Upper lobe of right lung (tissue), 1 donor: Measurements from ENCODE around the gene MTCL1. TPM values are rescaled to one million over a fixed set of nuclear protein-coding genes. Genes with fewer than 3 reads are reported as not detected.

ENCODE experiments used
- ATAC-seq: fragments of 200-7000 bp; cut with Tn5 transposase; one replicate; pipeline ENCODE4 v1.9.1; 2020; ENCODE audit warnings: mild to moderate bottlenecking, moderate library complexity
- DNase-seq: peaks from one replicate; pipeline ENCODE4 v3.0.0-alpha.2; 2020
- H3K27ac ChIP-seq: fragments of 200-600 bp; one replicate; pipeline ENCODE4 v1.8.0; 2022
- H3K27me3 ChIP-seq: fragments of 200-600 bp; one replicate; pipeline ENCODE4 v1.8.0; 2022; ENCODE audit warnings: mild to moderate bottlenecking
- H3K36me3 ChIP-seq: fragments of 200-600 bp; one replicate; pipeline ENCODE4 v1.8.0; 2022
- H3K4me1 ChIP-seq: fragments of 200-600 bp; one replicate; pipeline ENCODE4 v1.8.0; 2022
- H3K4me3 ChIP-seq: fragments of 200-600 bp; one replicate; pipeline ENCODE4 v1.8.0; 2022; ENCODE audit warnings: mild to moderate bottlenecking
- H3K9me3 ChIP-seq: fragments of 200-600 bp; one replicate; pipeline ENCODE4 v1.8.0; 2022
- intact Hi-C: fragments of 100-400 bp; cut with DNase I; formaldehyde crosslinking; loops from one replicate; pipeline ENCODE4 v1.11.0; 2022
- total RNA-seq: library from RNA; stranded (reverse); fragmentation: NEBNext Ultra II Directional; extraction: Animal tissue kit (Norgen Biotek cat#: 25700); gene quantifications from one replicate; pipeline ENCODE4 v1.2.1, GENCODE V29; 2021
- TF ChIP-seq, protein P1 (sequence below): fragments of 200-600 bp; IDR thresholded peaks from one replicate; pipeline ENCODE4 v1.8.0; 2022; ENCODE audit warnings: antibody characterized with exemption
- donor health status: DM: no; HTN: yes; CAD: no; lungs with severe emphysema.

Gene MTCL1
- total RNA-seq, 1 donor from 2014 or later: 10.1 TPM

DNA sequence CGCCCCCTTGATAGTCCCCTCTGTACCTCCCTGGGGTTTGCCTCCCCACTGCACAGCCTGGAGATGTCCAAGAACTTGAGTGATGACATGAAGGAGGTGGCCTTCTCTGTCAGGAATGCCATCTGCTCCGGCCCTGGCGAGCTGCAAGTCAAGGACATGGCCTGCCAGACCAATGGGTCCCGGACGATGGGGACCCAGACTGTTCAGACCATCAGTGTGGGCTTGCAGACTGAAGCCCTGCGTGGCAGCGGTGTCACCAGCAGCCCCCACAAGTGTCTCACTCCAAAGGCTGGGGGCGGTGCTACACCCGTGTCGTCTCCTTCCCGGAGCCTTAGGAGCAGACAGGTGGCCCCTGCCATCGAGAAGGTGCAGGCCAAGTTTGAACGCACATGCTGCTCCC is 119.9 kb downstream of the MTCL1 start:
- H3K36me3 ChIP-seq: no peaks in the 10 kb centered on the region
- no peak overlapping the region for H3K27ac ChIP-seq
- TF ChIP-seq, protein P1, sequence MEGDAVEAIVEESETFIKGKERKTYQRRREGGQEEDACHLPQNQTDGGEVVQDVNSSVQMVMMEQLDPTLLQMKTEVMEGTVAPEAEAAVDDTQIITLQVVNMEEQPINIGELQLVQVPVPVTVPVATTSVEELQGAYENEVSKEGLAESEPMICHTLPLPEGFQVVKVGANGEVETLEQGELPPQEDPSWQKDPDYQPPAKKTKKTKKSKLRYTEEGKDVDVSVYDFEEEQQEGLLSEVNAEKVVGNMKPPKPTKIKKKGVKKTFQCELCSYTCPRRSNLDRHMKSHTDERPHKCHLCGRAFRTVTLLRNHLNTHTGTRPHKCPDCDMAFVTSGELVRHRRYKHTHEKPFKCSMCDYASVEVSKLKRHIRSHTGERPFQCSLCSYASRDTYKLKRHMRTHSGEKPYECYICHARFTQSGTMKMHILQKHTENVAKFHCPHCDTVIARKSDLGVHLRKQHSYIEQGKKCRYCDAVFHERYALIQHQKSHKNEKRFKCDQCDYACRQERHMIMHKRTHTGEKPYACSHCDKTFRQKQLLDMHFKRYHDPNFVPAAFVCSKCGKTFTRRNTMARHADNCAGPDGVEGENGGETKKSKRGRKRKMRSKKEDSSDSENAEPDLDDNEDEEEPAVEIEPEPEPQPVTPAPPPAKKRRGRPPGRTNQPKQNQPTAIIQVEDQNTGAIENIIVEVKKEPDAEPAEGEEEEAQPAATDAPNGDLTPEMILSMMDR: no peak
- ATAC-seq: no peak
- no peaks in the 10 kb centered on the region for H3K27me3 ChIP-seq
- H3K4me1 ChIP-seq: peaks cover 6% of the 10 kb centered on the region
- intact Hi-C loops: no loop called here
- no peak for DNase-seq
- no peaks in the 10 kb centered on the region for H3K9me3 ChIP-seq
- H3K4me3 ChIP-seq: no peak overlapping the region

- H3K4me3 ChIP-seq: no peak overlapping the region
- H3K9me3 ChIP-seq: no peaks in the 10 kb centered on the region
- DNase-seq (no peak), ATAC-seq (no peak)
- intact Hi-C loops: no loop called here
- H3K27me3 ChIP-seq: no peaks in the 10 kb centered on the region
- TF ChIP-seq, protein P1: no peak
- no peaks in the 10 kb centered on the region for H3K36me3 ChIP-seq
- H3K27ac ChIP-seq: no peak overlapping the region
- peaks cover 6% of the 10 kb centered on the region for H3K4me1 ChIP-seq
Measured at GRCh38 chr18:8825729-8826375, 120.5 kb downstream of the MTCL1 start.

- Histone ChIP-seq H3K27me3 (no peaks in the 10 kb centered on the region), H3K4me1 (peaks cover 6% of the 10 kb centered on the region), H3K4me3 (no peak overlapping the region), H3K36me3 (no peaks in the 10 kb centered on the region), H3K9me3 (no peaks in the 10 kb centered on the region), H3K27ac (no peak overlapping the region)
- no peak for DNase-seq
- ATAC-seq: no peak
- intact Hi-C loops: no loop called here
- TF ChIP-seq, protein P1: no peak
Measured at GRCh38 chr18:8826514-8826913, 121.2 kb downstream of the MTCL1 start.

DNA sequence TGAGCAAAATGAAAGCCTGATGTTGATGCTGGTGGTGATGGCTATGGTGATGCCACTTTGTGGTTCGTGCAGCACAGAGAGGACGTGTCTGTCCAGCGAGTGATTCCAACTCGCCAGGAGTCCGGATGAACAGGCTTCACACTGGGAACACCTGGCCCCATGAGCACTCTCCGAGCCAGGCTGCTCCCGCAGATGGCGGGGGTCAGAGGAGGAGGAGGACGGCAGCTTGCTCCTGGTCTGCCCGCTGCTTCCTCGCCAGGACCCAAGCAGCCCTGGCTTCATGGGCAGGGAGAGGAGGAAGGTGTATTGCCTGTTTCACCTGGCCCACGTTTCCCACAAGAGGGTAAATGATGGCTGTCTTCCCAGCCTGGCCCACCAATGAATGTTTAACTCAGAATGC is 121.6 kb downstream of the MTCL1 start:
- intact Hi-C loops: no loop called here
- no peaks in the 10 kb centered on the region for H3K27me3 ChIP-seq
- no peak overlapping the region for H3K4me3 ChIP-seq
- no peaks in the 10 kb centered on the region for H3K36me3 ChIP-seq
- DNase-seq: no peak
- no peaks in the 10 kb centered on the region for H3K9me3 ChIP-seq
- ATAC-seq: no peak
- TF ChIP-seq, protein P1: no peak
- peaks cover 6% of the 10 kb centered on the region for H3K4me1 ChIP-seq
- H3K27ac ChIP-seq: no peak overlapping the region

- intact Hi-C loops: no loop called here
- TF ChIP-seq, protein P1: no peak
- H3K27me3 ChIP-seq: no peaks in the 10 kb centered on the region
- H3K4me1 ChIP-seq: peaks cover 6% of the 10 kb centered on the region
- H3K4me3 ChIP-seq: no peak overlapping the region
- no peaks in the 10 kb centered on the region for H3K9me3 ChIP-seq
- ATAC-seq (no peak), DNase-seq (no peak)
- H3K36me3 ChIP-seq: no peaks in the 10 kb centered on the region
- peak overlapping the region; percentile 68 for H3K27ac ChIP-seq
Measured at GRCh38 chr18:8828300-8828699, 122.9 kb downstream of the MTCL1 start.

- no peaks in the 10 kb centered on the region for H3K9me3 ChIP-seq
- H3K27ac ChIP-seq: peak overlapping the region; percentile 68
- no peak overlapping the region for H3K4me3 ChIP-seq
- H3K4me1 ChIP-seq: peaks cover 6% of the 10 kb centered on the region
- TF ChIP-seq, protein P1: no peak
- peak; percentile 80 for ATAC-seq
- intact Hi-C loops: no loop called here
- no peaks in the 10 kb centered on the region for H3K27me3 ChIP-seq
- DNase-seq: peak; percentile 81
- H3K36me3 ChIP-seq: no peaks in the 10 kb centered on the region
Measured at GRCh38 chr18:8828798-8829197, 123.4 kb downstream of the MTCL1 start.
